Activated CD8-positive, alpha-beta memory T cell treated with anti-CD3 and anti-CD28 coated beads, Interleukin-2, amount 50 U/mL, for 48 hours (primary cell): ENCODE measurements around the gene KMO.
A peak's percentile ranks its signal among the peaks of the same experiment; 100 is the strongest.

Experiments
- DNase-seq: peaks from one replicate; pipeline ENCODE4 v3.0.0-alpha.2; 2020

The KMO gene

GRCh38 chr1:241532162-241532531, at the start of gene KMO:
TSS of gene KMO (plus strand) at chr1:241532378. CDS start at chr1:241532445, 67 bp downstream.
- no peak for DNase-seq

DNA sequence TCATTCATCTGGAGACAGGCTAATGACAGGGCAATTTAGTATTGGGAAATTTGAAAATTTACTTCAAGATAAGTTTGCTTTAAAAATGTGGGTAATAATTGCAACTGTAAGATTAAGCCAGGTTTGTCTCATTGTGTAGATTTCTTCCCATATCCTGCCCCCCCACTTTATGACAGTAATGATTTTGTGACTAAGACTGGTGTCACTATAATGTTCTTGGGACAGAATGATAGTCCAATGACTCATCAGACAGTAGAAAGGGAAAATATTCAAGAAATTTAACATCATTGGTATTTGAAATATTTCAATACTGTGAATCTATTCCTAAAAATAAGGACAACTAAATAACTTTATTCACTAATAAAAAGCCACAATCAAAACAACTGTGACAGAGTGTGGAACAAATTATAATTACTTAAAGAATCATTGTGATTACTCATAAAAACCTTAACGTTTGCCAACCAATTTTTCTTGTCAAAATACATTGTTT, 49.4 kb upstream of the KMO start:
- no peak for DNase-seq

DNA sequence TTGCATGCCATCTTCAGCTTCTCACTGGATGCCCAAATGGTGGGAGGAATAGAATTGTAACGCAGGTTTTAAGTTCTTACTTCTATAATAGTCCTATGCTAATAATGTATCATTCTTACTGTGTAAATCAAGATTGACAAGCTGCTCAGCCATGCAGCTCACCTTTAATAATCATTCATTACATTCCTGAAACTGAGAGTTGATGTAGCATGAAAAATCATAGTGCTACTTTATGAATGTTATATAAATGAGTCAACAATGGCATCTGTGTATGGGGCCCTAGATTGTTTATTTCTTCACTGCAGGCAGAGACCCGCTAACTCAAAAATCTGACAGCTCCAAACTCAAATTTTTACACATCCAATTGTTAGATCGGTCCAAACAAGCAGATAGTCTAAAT, 47.0 kb upstream of the KMO start:
- no peak for DNase-seq

GRCh38 chr1:241485554-241485992, 46.6 kb upstream of the KMO start:
- no peak for DNase-seq

- DNase-seq, result no peak
Observed at GRCh38 chr1:241488739-241489138, 43.4 kb upstream of the KMO start.

DNA sequence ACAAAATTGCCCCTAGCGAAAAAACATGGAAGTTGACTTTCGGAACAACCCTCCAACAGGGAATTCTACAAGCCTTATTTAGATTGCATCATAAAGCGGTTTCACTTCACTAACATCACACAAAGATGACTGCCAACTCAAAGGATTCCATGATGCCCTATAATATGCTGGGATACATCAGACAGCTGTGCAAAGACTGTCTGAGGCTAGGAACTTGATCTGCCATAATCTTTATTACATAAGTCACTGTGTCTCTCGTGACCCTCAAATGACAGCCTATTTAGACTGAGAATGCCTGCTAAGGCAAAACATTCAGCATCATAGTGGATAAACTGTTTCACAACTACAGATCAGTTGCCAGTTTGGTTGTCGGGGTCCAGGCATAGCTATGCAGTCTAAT, 36.4 kb upstream of the KMO start:
- no peak for DNase-seq

DNA sequence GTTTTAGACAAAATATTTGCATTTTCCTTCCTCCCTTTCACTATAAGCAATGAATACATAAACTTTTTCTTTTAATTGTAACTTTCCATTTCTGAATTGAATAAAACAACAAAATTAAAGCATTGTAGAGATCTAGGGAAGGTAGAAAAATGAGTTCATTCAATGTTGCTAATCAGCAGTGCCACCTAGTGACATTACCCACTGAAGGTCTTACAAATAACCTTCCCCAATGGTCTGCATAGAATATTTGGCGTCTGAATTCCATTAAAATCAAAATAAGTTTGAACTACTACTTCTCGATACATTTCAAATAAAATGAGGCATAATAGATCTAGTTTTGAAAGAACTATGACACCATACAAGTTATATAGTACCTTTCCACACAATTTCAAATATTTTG, 32.3 kb upstream of the KMO start:
- DNase-seq, result no peak

DNA sequence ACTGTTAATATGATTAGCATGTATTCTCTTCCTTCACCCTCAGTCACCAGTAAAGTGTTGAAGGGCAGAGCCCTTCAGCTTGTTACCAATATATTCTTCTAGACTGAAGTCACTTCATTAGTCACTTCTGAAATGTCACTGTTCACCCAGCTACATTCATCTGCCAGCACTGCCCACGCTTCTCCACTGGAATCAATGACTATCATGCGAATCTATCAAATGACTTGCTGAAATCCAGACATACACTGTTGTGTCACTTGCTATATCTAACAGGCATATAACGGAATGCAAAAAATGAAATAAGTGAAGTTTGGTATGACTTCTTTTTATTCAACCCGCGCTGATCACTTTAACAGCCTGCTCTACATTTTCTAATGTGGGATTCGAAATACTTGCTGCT, 28.7 kb upstream of the KMO start:
- DNase-seq, result no peak

DNA sequence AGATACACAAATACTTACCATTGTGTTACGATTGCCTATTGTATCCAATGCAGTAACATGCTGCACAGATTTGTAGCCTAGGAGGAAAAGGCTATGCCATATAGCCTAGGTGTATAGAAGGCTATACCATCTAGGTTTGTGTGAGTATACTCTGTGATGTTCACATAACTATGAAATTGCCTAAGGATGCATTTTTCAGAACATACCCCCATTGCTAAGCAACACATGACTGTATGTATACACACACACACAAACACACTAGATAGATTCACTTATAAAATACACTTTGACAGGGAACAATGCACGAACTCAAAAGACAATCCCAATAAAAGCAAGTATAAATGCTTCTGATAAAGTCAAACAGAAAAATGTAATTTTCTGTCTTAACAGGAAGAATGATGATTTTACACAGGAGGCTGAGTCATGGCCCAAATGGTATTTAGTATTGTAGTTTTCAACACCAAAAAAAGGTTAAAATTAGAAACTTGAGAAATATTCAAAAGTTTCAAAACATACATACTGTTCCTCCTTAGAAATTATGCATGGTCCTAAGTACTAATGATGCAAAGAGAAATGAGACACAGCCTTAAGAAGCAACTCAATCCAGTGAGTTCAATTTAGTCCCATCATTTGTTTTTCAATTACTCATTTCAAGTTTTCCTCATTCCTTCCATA, 24.9 kb upstream of the KMO start:
- no peak for DNase-seq

GRCh38 chr1:241513378-241513777, 18.8 kb upstream of the KMO start:
- no peak for DNase-seq

GRCh38 chr1:241518476-241519307, 13.5 kb upstream of the KMO start:
- peak; percentile 68 for DNase-seq

GRCh38 chr1:241519308-241520079, 12.7 kb upstream of the KMO start, which contains the start of gene FH:
TSS of gene FH (minus strand) at chr1:241519755. CDS start at chr1:241519722, 33 bp downstream.
- peak; percentile 91 for DNase-seq

- no peak for DNase-seq
Observed at GRCh38 chr1:241520080-241520465, 12.1 kb upstream of the KMO start.

DNA sequence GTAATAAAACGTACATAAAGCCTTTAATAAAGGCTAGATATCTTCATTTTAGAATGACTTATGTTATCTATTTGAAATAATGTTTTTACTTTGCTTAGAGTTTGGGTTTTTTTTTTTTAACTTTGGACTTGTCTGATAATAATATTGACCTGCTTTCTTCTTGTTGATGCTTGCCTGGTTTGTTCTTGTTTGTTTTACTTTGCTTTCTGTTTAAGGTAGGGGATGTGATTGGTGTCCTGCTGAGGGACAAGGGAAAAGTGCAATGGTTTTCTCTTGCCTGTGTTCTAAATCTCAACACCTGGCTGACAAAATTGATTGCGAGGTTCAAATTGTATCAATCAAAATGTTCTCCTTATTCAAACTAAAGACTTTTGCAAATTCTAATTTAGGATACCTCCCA, 10.5 kb upstream of the KMO start:
- DNase-seq, result no peak

- DNase-seq, result no peak
Observed at GRCh38 chr1:241525026-241525425, 7.2 kb upstream of the KMO start.

- DNase-seq, result no peak
Observed at GRCh38 chr1:241527146-241527545, 5.0 kb upstream of the KMO start.

- no peak for DNase-seq
Observed at GRCh38 chr1:241531195-241532161, 700 bp upstream of the KMO start.

DNA sequence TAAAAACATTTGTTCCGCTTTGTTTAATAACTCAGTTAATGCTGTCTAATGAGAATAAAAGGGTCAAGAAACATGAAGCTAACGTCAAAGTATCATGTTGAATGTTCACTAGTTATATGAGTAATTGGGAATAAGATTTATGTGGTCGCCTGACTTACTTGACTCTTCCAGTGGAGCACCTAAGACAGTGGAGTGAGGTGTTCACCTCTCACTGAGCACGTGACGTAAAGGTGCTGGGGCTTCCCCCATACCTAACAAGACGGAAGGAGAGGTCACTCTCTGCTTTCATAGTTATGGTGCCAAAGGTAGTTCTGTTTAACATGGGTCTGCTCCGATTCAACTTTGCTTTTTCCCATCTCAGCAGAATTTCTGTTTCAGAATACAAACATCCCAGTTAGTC, 686 bp downstream of the KMO start:
- no peak for DNase-seq

GRCh38 chr1:241533326-241534115, 1.3 kb downstream of the KMO start:
- DNase-seq, result no peak

DNA sequence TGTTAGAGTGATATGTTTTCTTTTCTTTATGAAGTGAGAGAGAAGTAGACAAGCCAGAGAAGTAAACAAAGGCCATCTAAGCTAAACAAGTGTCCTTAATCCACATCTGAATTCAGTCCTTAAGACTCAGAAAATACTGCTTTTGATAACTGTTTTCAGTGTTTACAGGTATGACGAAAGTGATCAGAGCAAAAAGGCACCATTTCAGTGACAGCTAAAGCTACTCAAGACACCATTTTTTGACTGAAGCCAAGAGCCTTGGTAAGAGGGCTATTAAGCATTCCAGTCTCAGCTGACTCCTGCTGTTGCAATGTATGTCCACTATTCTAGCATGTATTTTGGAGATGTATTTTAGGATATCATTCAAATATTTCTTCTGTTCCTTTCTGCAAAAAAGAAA, 4.1 kb downstream of the KMO start:
- DNase-seq, result no peak

DNA sequence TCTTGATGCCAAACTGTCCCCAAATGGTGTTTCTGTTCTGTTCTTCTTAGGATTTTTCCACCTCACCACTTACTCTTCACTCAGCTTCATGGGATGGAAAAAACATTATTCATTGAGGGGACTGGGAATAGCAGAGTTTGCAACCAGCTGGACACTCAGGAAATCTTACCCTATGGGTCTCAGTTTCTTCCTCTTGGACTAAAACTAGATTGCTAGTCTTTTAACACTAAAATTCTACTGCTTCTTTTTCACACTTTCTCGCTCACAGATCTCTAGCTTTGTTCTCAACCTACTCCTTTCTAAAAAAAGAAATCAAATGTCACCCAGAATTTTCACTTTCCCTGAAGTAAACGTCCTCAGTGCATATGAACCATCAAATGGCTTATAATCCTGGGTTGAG, 4.8 kb downstream of the KMO start:
- no peak for DNase-seq
